ENCODE results near the gene RNF167. TPM values are rescaled to one million over a fixed set of nuclear protein-coding genes. Genes with fewer than 3 reads are reported as not detected.
"Not testable (repeated sequence)": the region's sequence is repeated elsewhere in the genome, so short reads cannot be mapped to it uniquely, and the experiment has no call there.

The RNF167 gene
- total RNA-seq, 5 donors from 2014 or later (not counting 1 experiment from before 2014, with no cell fraction given): 109 to 158 (median 135) TPM

- WGBS (ENCODE audit: insufficient coverage): 63% methylated on average over 2 of the region's 8 CpGs
- Histone ChIP-seq H3K27me3 (replicated peaks in 1 of 2; ENCODE audit: control insufficient read depth in 2 of 2, extremely low read depth in 1 of 2, insufficient read depth in 2 of 2, low read length in 1 of 2) (peaks cover 0 to 28% of the 10 kb centered on the region in 2 experiments), H3K9me3 (no peaks in the 10 kb centered on the region), H3K4me1 (ENCODE audit: control insufficient read depth in 1 of 2, extremely low read depth in 1 of 2, insufficient read depth in 2 of 2, low read length in 2 of 2) (peaks cover 12 to 60% of the 10 kb centered on the region in 2 experiments), H3K36me3 (ENCODE audit: control insufficient read depth in 2 of 2, extremely low read depth in 1 of 2, insufficient read depth in 1 of 2, low read length in 1 of 2) (no peaks in the 10 kb centered on the region), H3K27ac (ENCODE audit: low read length) (peak overlapping the region; percentile 65), H3K4me3 (ENCODE audit: control insufficient read depth in 1 of 2, extremely low read depth in 1 of 2, low read length in 1 of 2) (no peak overlapping the region)
- ATAC-seq (replicated peaks in 1 of 4) (no peak), DNase-seq (no peak)
- POLR2A ChIA-PET: interaction anchor here in 1 of 2 donors (1.4 kb wide), 1 partner anchor 38 kb away, joined by 5 read pairs; the partner anchor contains the start of genes RNF167 and SLC25A11
- CTCF ChIA-PET: interaction anchor here (0.6 to 1.3 kb wide), 5 partner anchors 10 to 495 kb away, joined by 3 to 9 read pairs (median 3); partner anchors contain the start of gene SPAG7 (in 1 of the 2)
- Mint-ChIP-seq H3K27ac (peak overlapping the region; percentile 6 to 34), H3K4me3 (peak overlapping the region; percentile 21 to 67 (median 22)), H3K27me3 (no peaks in the 10 kb centered on the region), H3K36me3 (no peaks in the 10 kb centered on the region), H3K4me1 (peaks cover 38 to 47% (median 38%) of the 10 kb centered on the region in 3 donors), H3K9me3 (no peaks in the 10 kb centered on the region)
These were observed 37.5 kb upstream of the RNF167 start for GRCh38 chr17:4902540-4902939.

GRCh38 chr17:4903051-4903818 lies 36.8 kb upstream of the RNF167 start, which contains the start of gene CHRNE:
CHRNE (minus strand) TSS chr17:4903098; CDS start chr17:4903063, 35 bp downstream.
- DNase-seq (peak in 34 of 35 experiments; percentile 48 to 91 (median 70)), ATAC-seq (replicated peaks in 1 of 4) (peak; percentile 19 to 43 (median 40))
- H3K9me3 ChIP-seq: no peaks in the 10 kb centered on the region
- ChIA-PET POLR2A (interaction anchor here in 1 of 2 donors (1.4 kb wide), 1 partner anchor 37 kb away, joined by 5 read pairs; the partner anchor contains the start of genes RNF167 and SLC25A11), CTCF (interaction anchor here in 1 of 2 donors (1.1 to 1.3 kb wide), 2 partner anchors 64 to 114 kb away, joined by 3 to 9 read pairs; partner anchors contain the start of gene SPAG7)
- H3K4me1 Mint-ChIP-seq: peaks cover 36 to 45% (median 38%) of the 10 kb centered on the region in 3 donors
- peak within 1 kb of the TSS; percentile 21 to 67 (median 22) for H3K4me3 Mint-ChIP-seq
- peak within 1 kb of the TSS; percentile 65 for H3K27ac ChIP-seq (ENCODE audit: low read length)
- H3K27me3 Mint-ChIP-seq: no peaks in the 10 kb centered on the region
- peaks cover 0 to 28% of the 10 kb centered on the region in 2 experiments for H3K27me3 ChIP-seq (replicated peaks in 1 of 2; ENCODE audit: control insufficient read depth in 2 of 2, extremely low read depth in 1 of 2, insufficient read depth in 2 of 2, low read length in 1 of 2)
- H3K36me3 ChIP-seq (ENCODE audit: control insufficient read depth in 2 of 2, extremely low read depth in 1 of 2, insufficient read depth in 1 of 2, low read length in 1 of 2): no peaks in the 10 kb centered on the region
- H3K36me3 Mint-ChIP-seq: no peaks in the 10 kb centered on the region
- no peak within 1 kb of the TSS for H3K4me3 ChIP-seq (ENCODE audit: control insufficient read depth in 1 of 2, extremely low read depth in 1 of 2, low read length in 1 of 2)
- no peaks in the 10 kb centered on the region for H3K9me3 Mint-ChIP-seq
- peaks cover 14 to 60% of the 10 kb centered on the region in 2 experiments for H3K4me1 ChIP-seq (ENCODE audit: control insufficient read depth in 1 of 2, extremely low read depth in 1 of 2, insufficient read depth in 2 of 2, low read length in 2 of 2)
- 9% methylated on average over 8 of the region's 10 CpGs for WGBS (ENCODE audit: insufficient coverage)
- H3K27ac Mint-ChIP-seq: peak within 1 kb of the TSS; percentile 34 to 40

GRCh38 chr17:4906642-4907041 lies 33.4 kb upstream of the RNF167 start:
- H3K27me3 Mint-ChIP-seq; H3K27ac ChIP-seq (ENCODE audit: low read length); ATAC-seq (replicated peaks in 1 of 4); H3K4me3 ChIP-seq (ENCODE audit: control insufficient read depth in 1 of 2, extremely low read depth in 1 of 2, low read length in 1 of 2); CTCF ChIA-PET; H3K36me3 ChIP-seq (ENCODE audit: control insufficient read depth in 2 of 2, extremely low read depth in 1 of 2, insufficient read depth in 1 of 2, low read length in 1 of 2); POLR2A ChIA-PET; H3K9me3 ChIP-seq; H3K4me3 Mint-ChIP-seq; DNase-seq; H3K27me3 ChIP-seq (replicated peaks in 1 of 2; ENCODE audit: control insufficient read depth in 2 of 2, extremely low read depth in 1 of 2, insufficient read depth in 2 of 2, low read length in 1 of 2); H3K36me3 Mint-ChIP-seq; H3K27ac Mint-ChIP-seq; H3K9me3 Mint-ChIP-seq: not testable (repeated sequence)
- peaks cover 10 to 45% of the 10 kb centered on the region in 2 experiments for H3K4me1 ChIP-seq (ENCODE audit: control insufficient read depth in 1 of 2, extremely low read depth in 1 of 2, insufficient read depth in 2 of 2, low read length in 2 of 2)
- H3K4me1 Mint-ChIP-seq: peaks cover 17 to 20% (median 18%) of the 10 kb centered on the region in 3 donors

GRCh38 chr17:4908301-4908700 lies 31.8 kb upstream of the RNF167 start:
- no peak for DNase-seq
- ChIA-PET POLR2A (interaction anchor here in 1 of 2 donors (0.6 kb wide), 1 partner anchor 59 kb away, joined by 4 read pairs; the partner anchor contains the start of gene SPAG7), CTCF (interaction anchor here in 1 of 2 donors (0.6 to 1.8 kb wide), 3 partner anchors 59 to 146 kb away, joined by 3 to 15 read pairs (median 4); partner anchors contain the start of gene SPAG7)
- Histone ChIP-seq H3K27ac (ENCODE audit: low read length) (no peak overlapping the region), H3K4me3 (ENCODE audit: control insufficient read depth in 1 of 2, extremely low read depth in 1 of 2, low read length in 1 of 2) (no peak overlapping the region), H3K4me1 (ENCODE audit: control insufficient read depth in 1 of 2, extremely low read depth in 1 of 2, insufficient read depth in 2 of 2, low read length in 2 of 2) (peaks cover 8 to 29% of the 10 kb centered on the region in 2 experiments), H3K36me3 (ENCODE audit: control insufficient read depth in 2 of 2, extremely low read depth in 1 of 2, insufficient read depth in 1 of 2, low read length in 1 of 2) (no peaks in the 10 kb centered on the region), H3K27me3 (replicated peaks in 1 of 2; ENCODE audit: control insufficient read depth in 2 of 2, extremely low read depth in 1 of 2, insufficient read depth in 2 of 2, low read length in 1 of 2) (no peaks in the 10 kb centered on the region), H3K9me3 (no peaks in the 10 kb centered on the region)
- H3K4me3 Mint-ChIP-seq: no peak overlapping the region
- H3K27me3 Mint-ChIP-seq: no peaks in the 10 kb centered on the region
- WGBS (ENCODE audit: insufficient coverage): 56% methylated on average over 7 of the region's 10 CpGs
- peaks cover 4 to 6% (median 4%) of the 10 kb centered on the region in 3 donors for H3K4me1 Mint-ChIP-seq
- no peaks in the 10 kb centered on the region for H3K9me3 Mint-ChIP-seq
- no peaks in the 10 kb centered on the region for H3K36me3 Mint-ChIP-seq
- H3K27ac Mint-ChIP-seq: no peak overlapping the region
- ATAC-seq (replicated peaks in 1 of 4): peak; percentile 24 to 58 (median 41)

GRCh38 chr17:4908711-4909496 lies 31.2 kb upstream of the RNF167 start:
- peak; percentile 80 to 94 (median 90) for ATAC-seq (replicated peaks in 1 of 4)
- peak; percentile 48 to 80 (median 64) for DNase-seq
- no peaks in the 10 kb centered on the region for H3K27me3 Mint-ChIP-seq
- POLR2A ChIA-PET: interaction anchor here in 1 of 2 donors (0.6 to 0.7 kb wide), 2 partner anchors 59 to 100 kb away, joined by 4 read pairs; partner anchors contain the start of gene SPAG7
- no peaks in the 10 kb centered on the region for H3K4me1 Mint-ChIP-seq
- 36% methylated on average over 12 of the region's 20 CpGs for WGBS (ENCODE audit: insufficient coverage)
- Histone ChIP-seq H3K9me3 (no peaks in the 10 kb centered on the region), H3K4me3 (ENCODE audit: control insufficient read depth in 1 of 2, extremely low read depth in 1 of 2, low read length in 1 of 2) (no peak overlapping the region), H3K27me3 (replicated peaks in 1 of 2; ENCODE audit: control insufficient read depth in 2 of 2, extremely low read depth in 1 of 2, insufficient read depth in 2 of 2, low read length in 1 of 2) (no peaks in the 10 kb centered on the region), H3K27ac (ENCODE audit: low read length) (peak overlapping the region; percentile 3), H3K36me3 (ENCODE audit: control insufficient read depth in 2 of 2, extremely low read depth in 1 of 2, insufficient read depth in 1 of 2, low read length in 1 of 2) (no peaks in the 10 kb centered on the region), H3K4me1 (ENCODE audit: control insufficient read depth in 1 of 2, extremely low read depth in 1 of 2, insufficient read depth in 2 of 2, low read length in 2 of 2) (peaks cover 6 to 23% of the 10 kb centered on the region in 2 experiments)
- CTCF ChIA-PET: interaction anchor here (0.5 to 1.8 kb wide), 9 partner anchors 11 to 153 kb away, joined by 3 to 15 read pairs (median 3); partner anchors contain the start of genes RNF167 (in 1 of the 2), SLC25A11 (in 1 of the 2) and SPAG7 (in 1 of the 2)
- no peaks in the 10 kb centered on the region for H3K9me3 Mint-ChIP-seq
- H3K36me3 Mint-ChIP-seq: no peaks in the 10 kb centered on the region
- H3K4me3 Mint-ChIP-seq: no peak overlapping the region
- H3K27ac Mint-ChIP-seq: no peak overlapping the region
